Esophagus squamous epithelium (tissue), 5 donors: ENCODE data around the gene LINC01488. TPM values are rescaled to one million over a fixed set of nuclear protein-coding genes. Genes with fewer than 3 reads are reported as not detected.
A peak's percentile ranks its signal among the peaks of the same experiment; 100 is the strongest.

Experiments used
- DNase-seq: peaks from one replicate; lab custom pipeline; 2025; lab: John Stamatoyannopoulos, UW
- H3K27ac ChIP-seq, 4 donors: fragments of 200-600 bp; sonication (generic); one replicate each; pipeline ENCODE4 v1.5.1; 2016 to 2019; ENCODE audit warnings: mild to moderate bottlenecking in 1 of 4
- H3K27me3 ChIP-seq, 4 donors: fragments of 200-600 bp; sonication (generic); 1 replicate in 3 of 4; 2 replicates in 1 of 4; pipeline versions ENCODE4 v1.5.1 to v1.6.0; 2017 to 2021; ENCODE audit warnings: antibody characterized with exemption in 1 of 4
- H3K36me3 ChIP-seq, 3 donors: fragments of 200-600 bp; sonication (generic); one replicate each; pipeline ENCODE4 v1.5.1; 2016 to 2019
- H3K4me1 ChIP-seq, 3 donors: fragments of 200-600 bp; sonication (generic); one replicate each; pipeline ENCODE4 v1.5.1; 2017 to 2019
- H3K4me3 ChIP-seq, 4 donors: fragments of 200-600 bp; sonication (generic); 1 replicate in 3 of 4; 2 replicates in 1 of 4; pipeline ENCODE4 v1.5.1; 2016 to 2019; ENCODE audit warnings: mild to moderate bottlenecking in 2 of 4, moderate library complexity in 1 of 4
- H3K9me3 ChIP-seq, 3 donors: fragments of 200-600 bp; sonication (generic); one replicate each; pipeline ENCODE4 v1.5.1; 2016 to 2019
- CTCF ChIP-seq, 6 experiments: fragments of 450-650 bp in 4 of 6; fragments of 200-600 bp in 2 of 6; sonication (generic) in 2 of 6; IDR thresholded peaks; one replicate each; pipeline ENCODE4 v1.5.1; 2016 to 2019; ENCODE audit warnings: antibody characterized with exemption in 6 of 6, mild to moderate bottlenecking in 4 of 6, moderate library complexity in 4 of 6
- POLR2A ChIP-seq, 4 donors: fragments of 450-650 bp; IDR thresholded peaks; one replicate each; pipeline ENCODE4 v1.6.1; 2017; ENCODE audit warnings: antibody characterized with exemption in 4 of 4, mild to moderate bottlenecking in 4 of 4, moderate library complexity in 3 of 4
- WGBS, 2 donors: methylation state at CpG; one replicate each; pipeline ENCODE4 v1.1.5; 2018; 5-methylcytosine and 5-hydroxymethylcytosine counted together
- intact Hi-C: fragments of 100-400 bp; cut with DNase I; formaldehyde crosslinking; loops from one replicate; pipeline ENCODE4 v1.15.0; 2022
- total RNA-seq, 4 donors: library from RNA; depleted of rRNA; stranded (reverse); fragments of >200 nt; gene quantifications; one replicate each; pipeline ENCODE4 v1.1.0, GENCODE V29; 2016
- donor health status: DM: yes; HTN: yes; CAD: no.

LINC01488 gene
- total RNA-seq, 4 donors from 2014 or later, result not detected

DNA sequence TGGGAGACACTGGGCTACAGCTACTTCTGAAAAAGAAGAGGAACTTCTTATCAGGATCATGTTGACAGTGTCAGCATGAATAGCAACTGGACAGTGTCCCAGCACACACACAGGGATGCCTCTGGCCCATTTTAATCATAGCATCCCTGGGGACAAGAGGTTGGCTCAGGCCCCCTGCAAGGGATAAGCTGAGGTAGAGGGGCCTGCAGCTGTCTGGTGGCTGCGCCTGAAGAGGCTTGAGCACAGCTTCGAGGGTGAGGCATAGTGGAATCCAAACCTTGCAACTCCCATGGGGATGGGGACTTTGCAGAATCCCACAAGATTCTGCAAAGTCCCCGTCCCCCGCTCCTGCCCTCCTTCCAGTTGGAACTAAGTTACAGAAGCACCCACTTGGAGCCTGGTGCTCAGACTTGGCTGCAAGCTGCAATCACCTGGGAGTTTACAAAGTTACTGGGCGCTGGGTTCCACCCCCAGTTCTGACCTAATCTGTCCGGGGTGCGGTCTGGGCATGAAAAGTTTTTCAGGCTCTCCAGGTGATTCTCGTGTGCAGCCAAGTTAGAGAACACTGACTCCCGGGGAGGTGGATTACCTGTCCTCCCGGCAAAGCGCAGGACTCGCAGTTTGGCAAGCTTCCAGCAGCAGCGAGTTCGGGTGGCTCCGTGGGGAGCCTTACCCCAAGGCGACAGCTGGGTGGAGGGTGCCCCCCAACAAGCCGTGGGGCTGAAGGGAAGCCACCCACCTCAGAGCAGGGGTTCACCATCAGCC, 16.0 kb upstream of the LINC01488 start:
- peak overlapping the region; percentile 61 to 86 (median 74) for H3K27ac ChIP-seq
- 30 to 60% methylated on average over 2 to 14 of the region's 17 CpGs for WGBS, 2 donors
- no peaks in the 10 kb centered on the region for H3K36me3 ChIP-seq
- no peak overlapping the region for H3K4me3 ChIP-seq
- no peak for TF ChIP-seq POLR2A (IDR thresholded peaks at IDR 0.05)
- no peak for TF ChIP-seq CTCF (IDR thresholded peaks at IDR 0.05)
- no peaks in the 10 kb centered on the region for H3K27me3 ChIP-seq
- DNase-seq, result no peak
- peaks cover 22 to 66% (median 33%) of the 10 kb centered on the region in 3 donors for H3K4me1 ChIP-seq
- H3K9me3 ChIP-seq, result peaks cover 0 to 27% (median 19%) of the 10 kb centered on the region in 3 donors
- intact Hi-C loops, result no loop called here

DNA sequence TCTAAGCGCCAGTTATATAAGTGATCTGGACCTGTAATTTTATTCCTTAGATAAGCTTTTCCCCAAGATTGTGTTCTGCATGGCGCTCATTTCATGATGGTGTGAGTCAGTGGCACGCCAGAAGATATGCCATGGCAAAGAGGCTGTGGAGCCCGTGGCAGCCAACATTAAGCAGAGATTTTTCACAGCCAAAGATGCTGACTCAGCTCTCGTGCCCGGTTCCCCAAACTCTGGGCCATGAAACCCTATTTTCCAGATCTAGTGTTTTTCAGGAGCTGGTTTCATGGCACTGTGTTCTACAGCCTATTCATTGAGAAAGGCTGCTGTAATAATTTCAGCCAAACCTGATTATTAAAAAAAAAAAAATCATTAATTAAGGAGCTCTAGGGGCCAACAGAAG, 15.4 kb upstream of the LINC01488 start:
- intact Hi-C loops, result no loop called here
- H3K4me3 ChIP-seq, result no peak overlapping the region
- no peaks in the 10 kb centered on the region for H3K27me3 ChIP-seq
- no peaks in the 10 kb centered on the region for H3K36me3 ChIP-seq
- peaks cover 0 to 21% (median 15%) of the 10 kb centered on the region in 3 donors for H3K9me3 ChIP-seq
- TF ChIP-seq POLR2A (IDR thresholded peaks at IDR 0.05), result no peak
- TF ChIP-seq CTCF (IDR thresholded peaks at IDR 0.05), result no peak
- WGBS, 2 donors, result 30 to 46% methylated on average over 4 of the region's 6 CpGs
- peak overlapping the region; percentile 61 to 86 (median 74) for H3K27ac ChIP-seq
- peaks cover 22 to 65% (median 33%) of the 10 kb centered on the region in 3 donors for H3K4me1 ChIP-seq
- no peak for DNase-seq

- H3K9me3 ChIP-seq, result peaks cover 0 to 9% (median 4%) of the 10 kb centered on the region in 3 donors
- TF ChIP-seq CTCF (IDR thresholded peaks at IDR 0.05), result no peak
- no peak for TF ChIP-seq POLR2A (IDR thresholded peaks at IDR 0.05)
- intact Hi-C loops, result no loop called here
- no peak overlapping the region for H3K4me3 ChIP-seq
- H3K27me3 ChIP-seq, result no peaks in the 10 kb centered on the region
- H3K4me1 ChIP-seq, result peaks cover 22 to 69% (median 33%) of the 10 kb centered on the region in 3 donors
- DNase-seq, result no peak
- H3K27ac ChIP-seq, result peak overlapping the region in 2 of 4 donors; percentile 84 to 86
- no peaks in the 10 kb centered on the region for H3K36me3 ChIP-seq
- WGBS, 2 donors, result 74 to 91% methylated on average over 4 of the region's 4 CpGs
Measured at GRCh38 chr11:69467196-69467595, 14.3 kb upstream of the LINC01488 start.

- H3K27ac ChIP-seq, result no peak overlapping the region
- peaks cover 21 to 65% (median 33%) of the 10 kb centered on the region in 3 donors for H3K4me1 ChIP-seq
- H3K9me3 ChIP-seq, result peaks cover 0 to 5% (median 0%) of the 10 kb centered on the region in 3 donors
- no peak for TF ChIP-seq POLR2A (IDR thresholded peaks at IDR 0.05)
- no peak for TF ChIP-seq CTCF (IDR thresholded peaks at IDR 0.05)
- H3K27me3 ChIP-seq, result no peaks in the 10 kb centered on the region
- H3K36me3 ChIP-seq, result no peaks in the 10 kb centered on the region
- intact Hi-C loops, result no loop called here
- no peak overlapping the region for H3K4me3 ChIP-seq
- WGBS, 2 donors, result 79 to 83% methylated on average over 8 of the region's 9 CpGs
- DNase-seq, result no peak
Measured at GRCh38 chr11:69467646-69468045, 13.8 kb upstream of the LINC01488 start.

DNA sequence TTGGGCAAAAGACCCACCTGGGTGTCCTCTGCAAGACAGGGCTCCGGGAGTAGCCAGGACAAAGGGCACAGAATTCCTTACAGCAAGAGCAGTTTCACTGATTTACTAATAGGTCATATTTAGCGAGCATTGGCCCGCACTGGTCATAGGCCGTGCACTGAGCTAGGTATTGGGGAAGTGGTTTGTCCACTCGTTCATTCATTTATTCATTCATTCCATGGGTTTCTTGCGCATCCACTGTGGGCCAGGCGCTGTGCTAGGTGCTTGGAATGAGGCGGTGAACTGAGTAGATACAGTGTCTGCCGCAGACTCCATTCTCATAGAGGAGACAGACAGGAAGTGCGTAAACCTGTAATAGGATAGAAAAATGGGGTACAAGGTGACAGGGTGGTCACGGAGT, 13.2 kb upstream of the LINC01488 start:
- TF ChIP-seq CTCF (IDR thresholded peaks at IDR 0.05) (no peak), POLR2A (IDR thresholded peaks at IDR 0.05) (no peak)
- no peak for DNase-seq
- Histone ChIP-seq H3K4me3 (no peak overlapping the region), H3K27ac (no peak overlapping the region), H3K9me3 (no peaks in the 10 kb centered on the region), H3K36me3 (no peaks in the 10 kb centered on the region), H3K4me1 (peaks cover 16 to 60% (median 28%) of the 10 kb centered on the region in 3 donors), H3K27me3 (no peaks in the 10 kb centered on the region)
- 85 to 89% methylated on average over 11 of the region's 11 CpGs for WGBS, 2 donors
- intact Hi-C loops, result no loop called here
